GM06990 (cell line): ENCODE data around the gene DMBT1.
A peak's percentile ranks its signal among the peaks of the same experiment; 100 is the strongest.

Source experiments
- DNase-seq: peaks from one replicate; pipeline ENCODE4 v3.0.0-alpha.2; 2011; ENCODE audit not compliant: insufficient read length; ENCODE audit errors: extremely low read depth
- H3K27me3 ChIP-seq: replicated peaks from 2 replicates; pipeline ENCODE4 v1.6.0; 2011; ENCODE audit warnings: low read length; ENCODE audit not compliant: control insufficient read depth, insufficient read depth
- H3K36me3 ChIP-seq: 2 replicates; pipeline ENCODE4 v1.5.1; 2011; ENCODE audit warnings: low read length; ENCODE audit not compliant: control insufficient read depth, insufficient read depth
- H3K4me3 ChIP-seq: replicated peaks from 2 replicates; pipeline ENCODE4 v1.5.1; 2011; ENCODE audit warnings: low read depth, mild to moderate bottlenecking, control low read depth, low read length
- TF ChIP-seq, protein P1 (sequence below): IDR thresholded peaks from 2 replicates; pipeline ENCODE4 v1.5.1; 2011; ENCODE audit warnings: low read length, control low read depth, mild to moderate bottlenecking, inconsistent platforms; ENCODE audit not compliant: insufficient read depth, poor library complexity, severe bottlenecking

The DMBT1 gene

DNA sequence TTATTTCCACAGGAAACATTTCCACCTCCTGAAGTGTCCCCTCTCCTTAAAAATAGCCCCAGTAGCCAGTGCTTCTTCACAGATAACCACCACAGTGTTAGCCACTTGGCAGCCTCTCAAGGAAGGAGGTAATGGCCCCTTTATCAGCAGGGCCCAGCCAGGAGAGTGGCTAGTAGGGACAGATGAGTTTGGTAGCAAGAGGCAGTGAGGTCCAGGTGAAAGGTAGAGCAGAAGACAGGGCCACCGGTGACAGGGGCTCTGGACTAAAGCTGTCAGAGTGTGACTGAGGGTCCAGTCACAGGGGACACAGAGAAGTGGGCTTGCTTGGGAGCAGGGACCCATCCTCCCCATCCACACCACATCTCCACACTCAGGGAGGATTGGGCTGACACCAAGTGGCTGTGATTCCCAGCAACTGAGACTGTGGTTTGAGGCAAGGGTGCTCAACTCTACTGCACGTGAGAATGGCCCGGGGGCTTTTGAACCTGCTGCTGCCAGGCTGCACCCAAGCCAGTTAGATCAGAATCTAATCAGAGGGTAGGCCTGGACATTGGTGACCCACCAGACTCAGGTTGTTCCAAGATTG lies 86.9 kb downstream of the DMBT1 start:
- TF ChIP-seq, protein P1, sequence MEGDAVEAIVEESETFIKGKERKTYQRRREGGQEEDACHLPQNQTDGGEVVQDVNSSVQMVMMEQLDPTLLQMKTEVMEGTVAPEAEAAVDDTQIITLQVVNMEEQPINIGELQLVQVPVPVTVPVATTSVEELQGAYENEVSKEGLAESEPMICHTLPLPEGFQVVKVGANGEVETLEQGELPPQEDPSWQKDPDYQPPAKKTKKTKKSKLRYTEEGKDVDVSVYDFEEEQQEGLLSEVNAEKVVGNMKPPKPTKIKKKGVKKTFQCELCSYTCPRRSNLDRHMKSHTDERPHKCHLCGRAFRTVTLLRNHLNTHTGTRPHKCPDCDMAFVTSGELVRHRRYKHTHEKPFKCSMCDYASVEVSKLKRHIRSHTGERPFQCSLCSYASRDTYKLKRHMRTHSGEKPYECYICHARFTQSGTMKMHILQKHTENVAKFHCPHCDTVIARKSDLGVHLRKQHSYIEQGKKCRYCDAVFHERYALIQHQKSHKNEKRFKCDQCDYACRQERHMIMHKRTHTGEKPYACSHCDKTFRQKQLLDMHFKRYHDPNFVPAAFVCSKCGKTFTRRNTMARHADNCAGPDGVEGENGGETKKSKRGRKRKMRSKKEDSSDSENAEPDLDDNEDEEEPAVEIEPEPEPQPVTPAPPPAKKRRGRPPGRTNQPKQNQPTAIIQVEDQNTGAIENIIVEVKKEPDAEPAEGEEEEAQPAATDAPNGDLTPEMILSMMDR = no peak
- no peak overlapping the region for H3K4me3 ChIP-seq
- H3K36me3 ChIP-seq = no peaks in the 10 kb centered on the region
- no peaks in the 10 kb centered on the region for H3K27me3 ChIP-seq
- no peak for DNase-seq

DNA sequence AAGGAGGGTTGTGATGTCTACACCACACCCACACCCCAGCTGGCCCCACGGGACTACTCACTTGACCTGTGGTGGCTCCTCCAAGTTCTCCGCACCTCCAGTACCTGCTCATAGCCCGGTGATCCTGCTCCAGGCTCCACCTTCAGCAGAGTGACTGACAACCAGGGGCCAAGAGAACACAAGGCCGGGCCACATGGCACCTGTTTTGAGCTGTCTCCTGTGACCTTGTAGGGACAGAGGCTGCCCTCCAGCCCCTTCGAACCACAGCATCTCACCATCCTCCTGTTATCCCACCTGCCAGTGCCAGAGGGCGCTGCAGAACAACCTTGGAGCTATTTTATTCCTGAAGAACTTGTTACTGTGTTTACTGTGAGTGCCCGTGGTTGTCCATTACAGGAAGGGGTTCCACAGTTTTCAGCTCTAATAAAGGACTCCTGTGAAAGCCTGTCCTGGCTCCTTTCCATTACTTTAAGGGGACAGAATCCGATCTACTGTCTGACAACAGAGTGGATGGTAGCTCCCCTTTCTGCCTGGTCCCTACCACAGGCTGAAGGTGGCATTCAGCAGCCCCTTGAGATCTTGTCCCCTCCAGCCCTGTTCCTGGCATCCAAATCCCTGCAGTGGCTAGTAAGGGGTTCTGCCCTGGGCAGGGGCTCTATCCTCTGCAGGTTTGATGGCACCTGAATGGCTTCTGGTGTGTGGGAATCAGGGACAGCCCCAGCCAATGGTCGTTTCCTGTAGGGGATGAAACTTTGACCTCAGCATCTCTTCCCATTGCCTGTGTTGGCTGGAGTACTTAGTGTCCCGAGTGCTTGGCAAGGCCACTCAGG lies 88.3 kb downstream of the DMBT1 start:
- TF ChIP-seq, protein P1 = peak; percentile 78
- Histone ChIP-seq H3K27me3 (no peaks in the 10 kb centered on the region), H3K4me3 (no peak overlapping the region), H3K36me3 (no peaks in the 10 kb centered on the region)
- no peak for DNase-seq

DNA sequence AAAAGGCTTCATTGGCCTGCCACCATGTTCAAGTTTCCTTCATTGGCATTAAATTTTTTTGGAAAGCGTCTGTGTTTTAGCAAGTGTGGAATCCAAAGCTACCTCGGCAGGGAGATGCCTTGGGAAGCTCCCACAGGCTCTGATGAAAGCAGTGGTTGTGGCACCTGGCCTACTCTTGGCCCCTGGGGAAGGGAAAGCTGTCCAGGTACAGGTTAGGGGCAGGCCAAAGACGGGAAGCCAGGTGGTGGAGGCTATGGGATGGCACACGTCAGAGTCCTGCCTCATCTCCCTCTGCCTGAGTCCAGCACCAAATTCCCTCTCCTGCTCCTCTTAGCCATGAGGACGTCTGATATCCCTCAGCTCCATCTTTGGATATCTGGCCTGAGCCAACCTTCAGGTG lies 89.3 kb downstream of the DMBT1 start:
- TF ChIP-seq, protein P1 = no peak
- no peak for DNase-seq
- Histone ChIP-seq H3K4me3 (no peak overlapping the region), H3K27me3 (no peaks in the 10 kb centered on the region), H3K36me3 (no peaks in the 10 kb centered on the region)

DNA sequence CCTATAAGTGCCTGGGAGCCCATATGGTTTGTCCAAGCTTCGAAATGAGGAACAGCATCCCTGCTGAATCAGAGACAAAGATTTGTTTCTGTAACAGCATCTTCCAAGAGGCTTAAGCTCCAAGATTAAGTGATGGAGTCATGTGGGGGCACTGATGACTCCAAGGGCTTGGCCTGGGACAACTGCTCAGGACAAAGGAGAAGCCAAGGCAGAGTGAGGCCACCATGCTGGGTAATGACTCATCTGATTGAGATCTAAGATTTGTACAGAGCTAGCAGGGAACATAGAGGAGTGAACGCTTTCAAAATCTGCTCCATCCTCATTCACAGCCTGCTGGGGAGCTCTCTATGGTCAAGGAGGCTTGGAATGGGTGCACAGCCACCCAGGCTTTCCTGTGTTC lies 89.8 kb downstream of the DMBT1 start:
- Histone ChIP-seq H3K4me3 (no peak overlapping the region), H3K36me3 (no peaks in the 10 kb centered on the region), H3K27me3 (no peaks in the 10 kb centered on the region)
- DNase-seq = no peak
- TF ChIP-seq, protein P1 = no peak

DNA sequence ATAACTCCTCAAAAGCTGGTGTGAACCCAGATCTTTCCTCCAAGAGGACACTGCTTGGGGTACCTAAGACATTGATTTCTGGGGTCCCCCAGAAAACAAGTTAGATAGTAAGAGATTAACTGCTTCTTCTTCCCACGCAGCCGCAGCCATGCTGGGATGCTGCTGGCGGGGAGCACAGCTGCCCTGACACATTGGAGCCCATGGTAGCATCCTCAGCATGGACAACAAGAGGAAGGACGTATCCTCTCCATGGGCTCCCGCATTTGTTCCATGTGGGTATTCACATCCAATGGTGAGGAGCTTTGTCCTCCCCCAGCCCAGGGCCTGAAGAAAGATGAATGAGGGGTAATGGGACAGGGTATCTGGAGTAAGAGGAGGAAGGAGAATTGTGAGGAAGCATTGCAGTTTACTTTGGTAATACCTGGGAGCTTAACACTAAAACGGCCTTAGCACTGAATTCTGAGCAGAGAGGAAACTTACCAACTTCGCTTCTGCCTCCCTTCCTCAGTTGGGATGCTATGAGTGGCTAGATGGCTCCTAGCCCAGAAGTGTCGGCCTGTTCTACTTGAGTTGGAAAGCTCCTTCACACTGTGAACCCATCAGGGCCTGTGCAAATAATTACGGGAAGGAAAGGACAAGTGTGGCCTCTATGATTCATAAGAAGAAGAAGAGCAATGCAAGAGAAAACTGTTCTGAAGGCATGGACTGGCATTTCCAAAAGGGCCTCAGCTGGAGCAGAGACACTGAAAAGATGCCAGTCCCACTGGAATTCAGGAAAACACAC lies 95.2 kb downstream of the DMBT1 start:
- TF ChIP-seq, protein P1 = no peak
- no peak for DNase-seq
- peaks cover 5% of the 10 kb centered on the region for H3K27me3 ChIP-seq
- H3K4me3 ChIP-seq = no peak overlapping the region
- H3K36me3 ChIP-seq = no peaks in the 10 kb centered on the region
